Adrenal gland (tissue), 12 donors: ENCODE results near the gene KMT2C. TPM values are rescaled to one million over a fixed set of nuclear protein-coding genes. Genes with fewer than 3 reads are reported as not detected.
"Not testable (repeated sequence)": the region's sequence is repeated elsewhere in the genome, so short reads cannot be mapped to it uniquely, and the experiment has no call there.

Experiments
- DNase-seq, 7 donors: peaks; one replicate each; pipeline ENCODE4 v3.0.0-alpha.2; 2019 to 2020
- H3K27ac ChIP-seq, 5 donors: fragments of 200-600 bp; sonication (generic) in 4 of 5; 1 replicate in 3 of 5; 2 replicates in 2 of 5; pipeline versions ENCODE4 v1.5.1 to v1.8.0; 2016 to 2020; ENCODE audit warnings: mild to moderate bottlenecking in 1 of 5
- H3K27me3 ChIP-seq: fragments of 200-600 bp; 2 replicates; pipeline ENCODE4 v1.8.0; 2021
- H3K36me3 ChIP-seq, 2 donors: fragments of 200-600 bp; replicated peaks in 1 of 2; 1 replicate in 1 of 2; 2 replicates in 1 of 2; pipeline versions ENCODE4 v1.5.1 to v1.8.0; 2018 to 2022
- H3K4me1 ChIP-seq, 2 donors: fragments of 200-600 bp; replicated peaks in 1 of 2; 1 replicate in 1 of 2; 2 replicates in 1 of 2; pipeline versions ENCODE4 v1.5.1 to v1.8.0; 2018 to 2021
- H3K4me3 ChIP-seq, 4 donors: fragments of 200-600 bp; sonication (generic) in 3 of 4; one replicate each; pipeline ENCODE4 v1.5.1; 2016 to 2018
- H3K9me3 ChIP-seq, 3 donors: fragments of 200-600 bp; sonication (generic) in 1 of 3; replicated peaks in 1 of 3; 1 replicate in 2 of 3; 2 replicates in 1 of 3; pipeline versions ENCODE4 v1.5.1 to v1.8.0; 2016 to 2021
- CTCF ChIP-seq, 6 experiments: fragments of 450-650 bp in 4 of 6; fragments of 200-600 bp in 2 of 6; sonication (generic) in 1 of 6; IDR thresholded peaks; 1 replicate in 5 of 6; 2 replicates in 1 of 6; pipeline versions ENCODE4 v1.5.1 to v1.8.0; 2016 to 2021; ENCODE audit warnings: antibody characterized with exemption in 6 of 6, mild to moderate bottlenecking in 2 of 6, moderate library complexity in 1 of 6
- POLR2A ChIP-seq, 2 donors: fragments of 450-650 bp; IDR thresholded peaks; one replicate each; pipeline ENCODE4 v1.6.1; 2017; ENCODE audit warnings: antibody characterized with exemption in 2 of 2, mild to moderate bottlenecking in 2 of 2, moderate library complexity in 1 of 2
- WGBS, 4 donors: extraction: QIAGEN DNeasy Blood & Tissue Kit in 2 of 4; methylation state at CpG; one replicate each; pipeline versions ENCODE4 v1.1.5 to v1.1.7; 2013 to 2017; 5-methylcytosine and 5-hydroxymethylcytosine counted together
- intact Hi-C, 2 donors: fragments of 100-400 bp; cut with DNase I; formaldehyde crosslinking; loops; one replicate each; pipeline versions ENCODE4 v1.14.1 to v1.15.0; 2022 to 2023
- polyA plus RNA-seq, 3 donors: library from polyadenylated mRNA; stranded (reverse); fragments of 200-250 nt in 2 of 3; fragments of 350-450 nt in 1 of 3; fragmentation: Illumina TruSeq in 1 of 3; extraction: RNeasy Lipid Tissue Mini Kit (QIAGEN cat#74804) in 1 of 3; gene quantifications; one replicate each; pipeline ENCODE4 v1.2.3, GENCODE V29; 2013 to 2014
- total RNA-seq, 9 donors: library from RNA; depleted of rRNA in 4 of 9; stranded (reverse); fragments of >200 nt in 4 of 9; fragments of 120-200 nt in 1 of 9; fragmentation: NEBNext Ultra II Directional in 1 of 9; extraction: Animal tissue kit (Norgen Biotek cat#: 25700) in 1 of 9; gene quantifications; one replicate each; pipeline versions ENCODE4 v1.1.0 to v1.2.4, GENCODE V29; 2013 to 2023
- donor health status: healthy with polysubstance abuse.
- donor health status: Bipolar disorder and iron deficiency.
- donor health status: DM: yes; HTN: yes; CAD: no.
- donor health status: DM: no; HTN: no; CAD: no.
- donor health status: DM: no; HTN: no; CAD: no.
- donor health status: DM: yes; HTN: yes; CAD: no.

Gene KMT2C
- total and polyA plus RNA-seq, 12 donors: 6.9 to 105 (median 55.6) TPM

DNA sequence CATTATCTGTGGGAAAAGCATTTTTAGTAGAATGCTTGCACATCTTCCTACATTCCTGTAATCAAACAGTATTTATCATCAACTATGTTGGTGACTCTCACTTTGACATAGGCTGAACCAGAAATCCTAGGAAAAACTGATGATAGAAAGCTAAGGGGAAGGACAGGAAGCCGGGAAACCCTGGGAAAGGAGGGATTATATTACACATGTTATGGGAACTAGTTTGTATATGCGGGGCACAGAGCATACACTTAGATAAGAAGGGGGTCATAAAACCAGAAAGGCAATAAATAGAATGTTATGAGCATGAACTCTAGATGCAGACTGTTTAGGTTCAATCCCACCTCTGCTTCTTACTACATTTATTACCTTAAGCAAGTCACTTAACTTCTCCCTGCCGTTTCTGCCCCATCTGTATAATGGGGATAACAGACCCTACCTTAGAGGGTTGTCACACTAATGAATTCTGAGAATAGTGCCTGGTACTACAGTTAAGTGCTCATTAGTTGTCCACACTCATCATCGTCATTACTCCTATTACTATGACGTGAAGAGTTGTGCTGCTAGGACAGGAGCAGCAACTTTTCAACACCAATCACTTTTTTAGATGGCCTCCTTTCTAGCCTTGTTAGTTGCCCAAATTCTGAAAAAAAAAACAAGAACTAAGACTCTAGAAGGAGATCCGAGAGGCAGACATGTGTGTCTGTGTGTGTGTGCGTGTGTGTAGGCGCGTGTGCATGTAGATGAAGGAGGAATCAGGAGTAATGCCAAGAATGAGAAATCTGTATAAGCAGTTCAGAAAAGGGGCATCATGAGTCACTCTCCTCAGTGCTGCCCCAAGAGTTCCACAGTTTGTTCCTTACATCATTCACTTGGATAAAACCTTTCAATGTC is 52.2 kb downstream of the KMT2C start:
- 53 to 59% (median 56%) methylated on average over 9 of the region's 9 CpGs for WGBS, 4 donors
- H3K4me3 ChIP-seq: no peak overlapping the region
- intact Hi-C loops: no loop called here
- DNase-seq: peak in 4 of 7 donors; percentile 30 to 55 (median 40)
- TF ChIP-seq POLR2A (IDR thresholded peaks at IDR 0.05): no peak
- TF ChIP-seq CTCF (IDR thresholded peaks at IDR 0.05): no peak
- H3K9me3 ChIP-seq: no peaks in the 10 kb centered on the region
- peak overlapping the region in 1 of 5 donors; percentile 22 for H3K27ac ChIP-seq
- no peaks in the 10 kb centered on the region for H3K36me3 ChIP-seq
- no peaks in the 10 kb centered on the region for H3K27me3 ChIP-seq
- peaks cover 0 to 27% of the 10 kb centered on the region in 2 donors for H3K4me1 ChIP-seq

DNA sequence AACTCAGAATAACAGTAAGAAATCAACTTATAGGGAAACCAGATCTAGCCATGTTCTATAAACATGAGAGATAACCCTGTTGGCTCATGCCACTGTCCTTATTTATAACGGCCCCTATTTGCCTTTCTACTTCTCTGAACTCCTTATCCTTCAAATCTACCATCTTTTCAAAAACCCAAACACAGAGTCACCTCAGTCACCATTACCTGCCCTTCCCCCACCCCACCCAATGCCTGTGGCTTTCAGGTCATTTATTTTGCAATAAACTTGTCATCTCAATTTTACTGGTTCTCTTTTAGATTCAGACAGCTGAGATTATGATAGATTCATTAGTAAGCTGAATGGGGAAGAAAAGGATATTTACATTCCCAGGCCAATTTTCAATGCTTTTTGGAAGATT is 53.6 kb downstream of the KMT2C start:
- no peak overlapping the region for H3K4me3 ChIP-seq
- no peaks in the 10 kb centered on the region for H3K27me3 ChIP-seq
- 34 to 52% (median 45%) methylated on average over 1 of the region's 1 CpG for WGBS, 4 donors
- no peak for DNase-seq
- peaks cover 0 to 1% (median 0%) of the 10 kb centered on the region in 3 donors for H3K9me3 ChIP-seq
- intact Hi-C loops: no loop called here
- no peak overlapping the region for H3K27ac ChIP-seq
- TF ChIP-seq POLR2A (IDR thresholded peaks at IDR 0.05): no peak
- no peak for TF ChIP-seq CTCF (IDR thresholded peaks at IDR 0.05)
- H3K4me1 ChIP-seq: peaks cover 0 to 27% of the 10 kb centered on the region in 2 donors
- no peaks in the 10 kb centered on the region for H3K36me3 ChIP-seq

- H3K4me1 ChIP-seq: peaks cover 0 to 27% of the 10 kb centered on the region in 2 donors
- DNase-seq, H3K4me3 ChIP-seq, H3K9me3 ChIP-seq, H3K27ac ChIP-seq, intact Hi-C loops, H3K36me3 ChIP-seq, H3K27me3 ChIP-seq: not testable (repeated sequence)
- WGBS, 4 donors: 62 to 80% (median 67%) methylated on average over 5 of the region's 5 CpGs
Observed at GRCh38 chr7:152380931-152381578, 54.7 kb downstream of the KMT2C start.

GRCh38 chr7:152378497-152378896 is 57.3 kb downstream of the KMT2C start:
- peaks cover 0 to 15% of the 10 kb centered on the region in 2 donors for H3K4me1 ChIP-seq
- DNase-seq, H3K4me3 ChIP-seq, H3K9me3 ChIP-seq, intact Hi-C loops, H3K36me3 ChIP-seq, H3K27ac ChIP-seq, H3K27me3 ChIP-seq: not testable (repeated sequence)

DNA sequence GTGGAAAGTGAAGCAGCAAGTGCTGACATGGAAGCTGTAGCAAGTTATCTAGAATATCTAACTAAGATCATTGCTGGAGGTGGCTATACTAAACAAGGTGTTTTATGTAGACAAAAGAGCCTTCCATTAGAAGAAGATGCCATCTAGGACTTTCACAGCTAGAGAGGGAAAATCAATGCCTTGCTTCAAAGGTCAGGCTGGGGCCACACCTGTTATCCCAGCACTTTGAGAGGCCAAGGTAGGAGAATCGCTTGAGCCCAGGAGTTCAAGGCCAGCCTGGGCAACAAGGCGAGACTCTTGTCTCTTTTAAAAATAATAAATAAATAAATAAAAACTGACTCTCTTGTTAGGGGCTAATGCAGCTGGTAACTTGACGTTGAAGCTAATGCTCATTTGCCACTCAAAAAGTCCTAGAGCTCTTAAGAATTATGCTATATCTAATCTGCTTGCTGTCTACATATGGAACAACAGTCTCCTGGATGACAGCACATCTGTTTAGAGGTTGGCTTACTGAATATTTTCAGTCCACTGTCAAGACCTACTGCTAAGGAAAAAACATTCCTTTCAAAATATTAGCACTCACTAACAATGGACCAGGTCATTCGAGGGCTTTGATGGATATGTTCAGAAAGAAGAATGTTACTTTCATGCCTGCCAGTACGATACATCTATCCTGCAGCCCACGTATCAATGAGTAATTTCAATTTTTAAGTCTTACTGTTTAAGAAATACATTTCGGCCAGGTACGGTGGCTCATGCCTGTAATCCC is 58.9 kb downstream of the KMT2C start:
- H3K27me3 ChIP-seq, H3K9me3 ChIP-seq, intact Hi-C loops, DNase-seq, H3K4me1 ChIP-seq, H3K4me3 ChIP-seq, H3K27ac ChIP-seq, H3K36me3 ChIP-seq: not testable (repeated sequence)
- WGBS, 4 donors: 75 to 89% (median 84%) methylated on average over 8 of the region's 8 CpGs
